Tibial nerve (tissue), 4 donors: ENCODE data around the gene RASSF8. TPM values are rescaled to one million over a fixed set of nuclear protein-coding genes. Genes with fewer than 3 reads are reported as not detected.

ENCODE experiments used
- DNase-seq, 2 donors: peaks; one replicate each; pipeline ENCODE4 v3.0.0-alpha.2; 2019; ENCODE audit warnings: low spot score in 2 of 2
- H3K27ac ChIP-seq, 4 donors: fragments of 200-600 bp; sonication (generic) in 3 of 4; one replicate each; pipeline ENCODE4 v1.5.1; 2017 to 2019; ENCODE audit warnings: mild to moderate bottlenecking in 1 of 4
- H3K27me3 ChIP-seq, 2 donors: fragments of 200-600 bp; sonication (generic) in 1 of 2; one replicate each; pipeline versions ENCODE4 v1.5.1 to v1.6.0; 2017 to 2019
- H3K36me3 ChIP-seq, 3 donors: fragments of 200-600 bp; sonication (generic); one replicate each; pipeline ENCODE4 v1.5.1; 2018 to 2019
- H3K4me1 ChIP-seq, 4 donors: fragments of 200-600 bp; sonication (generic) in 3 of 4; one replicate each; pipeline ENCODE4 v1.5.1; 2017 to 2019
- H3K4me3 ChIP-seq, 4 donors: fragments of 200-600 bp; sonication (generic) in 3 of 4; one replicate each; pipeline ENCODE4 v1.5.1; 2017 to 2019; ENCODE audit warnings: mild to moderate bottlenecking in 1 of 4, moderate library complexity in 1 of 4
- H3K9me3 ChIP-seq, 4 donors: fragments of 200-600 bp; sonication (generic) in 3 of 4; one replicate each; pipeline ENCODE4 v1.5.1; 2017 to 2019
- CTCF ChIP-seq, 5 experiments: fragments of 200-600 bp in 3 of 5; fragments of 450-650 bp in 2 of 5; sonication (generic) in 3 of 5; IDR thresholded peaks; one replicate each; pipeline ENCODE4 v1.5.1; 2016 to 2019; ENCODE audit warnings: antibody characterized with exemption in 5 of 5, mild to moderate bottlenecking in 3 of 5, moderate library complexity in 2 of 5
- EP300 ChIP-seq, 2 donors: sonication (generic); formaldehyde crosslinking; IDR thresholded peaks; one replicate each; pipeline ENCODE4 v1.6.1; 2017; ENCODE audit warnings: antibody characterized with exemption in 2 of 2, mild to moderate bottlenecking in 1 of 2
- POLR2A ChIP-seq, 2 donors: fragments of 450-650 bp; IDR thresholded peaks; one replicate each; pipeline ENCODE4 v1.6.1; 2017; ENCODE audit warnings: antibody characterized with exemption in 2 of 2, mild to moderate bottlenecking in 2 of 2, moderate library complexity in 2 of 2
- WGBS, 2 donors: methylation state at CpG; one replicate each; pipeline ENCODE4 v1.1.5; 2018; 5-methylcytosine and 5-hydroxymethylcytosine counted together
- total RNA-seq, 4 donors: library from RNA; depleted of rRNA; stranded (reverse); fragments of >200 nt; gene quantifications; one replicate each; pipeline ENCODE4 v1.1.0, GENCODE V29; 2016

The RASSF8 gene
- total RNA-seq, 4 donors from 2014 or later, result 42.9 to 87.2 (median 76.1) TPM

- Histone ChIP-seq H3K36me3 (no peaks in the 10 kb centered on the region), H3K9me3 (no peaks in the 10 kb centered on the region), H3K27ac (no peak overlapping the region), H3K4me1 (peaks cover 0 to 11% (median 2%) of the 10 kb centered on the region in 4 donors), H3K27me3 (no peaks in the 10 kb centered on the region), H3K4me3 (no peak overlapping the region)
- TF ChIP-seq POLR2A (IDR thresholded peaks at IDR 0.05), result no peak
- no peak for TF ChIP-seq CTCF (IDR thresholded peaks at IDR 0.05)
- TF ChIP-seq EP300 (IDR thresholded peaks at IDR 0.05), result no peak
- 26% methylated on average over 1 of the region's 1 CpG for WGBS, 2 donors
- DNase-seq, result no peak
Observed at GRCh38 chr12:25929142-25929541, 29.3 kb upstream of the RASSF8 start.

- 89 to 90% methylated on average over 4 of the region's 4 CpGs for WGBS, 2 donors
- H3K4me3 ChIP-seq, result no peak overlapping the region
- TF ChIP-seq CTCF (IDR thresholded peaks at IDR 0.05), result no peak
- TF ChIP-seq POLR2A (IDR thresholded peaks at IDR 0.05), result no peak
- no peaks in the 10 kb centered on the region for H3K27me3 ChIP-seq
- DNase-seq, result no peak
- no peaks in the 10 kb centered on the region for H3K36me3 ChIP-seq
- H3K27ac ChIP-seq, result no peak overlapping the region
- no peaks in the 10 kb centered on the region for H3K9me3 ChIP-seq
- H3K4me1 ChIP-seq, result peaks cover 0 to 37% (median 6%) of the 10 kb centered on the region in 4 donors
Observed at GRCh38 chr12:25932971-25933370, 25.5 kb upstream of the RASSF8 start.

GRCh38 chr12:25934456-25934855, 24.0 kb upstream of the RASSF8 start:
- Histone ChIP-seq H3K27me3 (no peaks in the 10 kb centered on the region), H3K4me1 (peaks cover 0 to 40% (median 5%) of the 10 kb centered on the region in 4 donors), H3K36me3 (no peaks in the 10 kb centered on the region), H3K4me3 (no peak overlapping the region), H3K27ac (no peak overlapping the region), H3K9me3 (no peaks in the 10 kb centered on the region)
- 47 to 54% methylated on average over 4 of the region's 4 CpGs for WGBS, 2 donors
- TF ChIP-seq EP300 (IDR thresholded peaks at IDR 0.05) (no peak), POLR2A (IDR thresholded peaks at IDR 0.05) (no peak), CTCF (IDR thresholded peaks at IDR 0.05) (no peak)
- no peak for DNase-seq

GRCh38 chr12:25935355-25936144, 22.9 kb upstream of the RASSF8 start:
- TF ChIP-seq CTCF (IDR thresholded peaks at IDR 0.05) (no peak), POLR2A (IDR thresholded peaks at IDR 0.05) (no peak), EP300 (IDR thresholded peaks at IDR 0.05) (no peak)
- Histone ChIP-seq H3K9me3 (no peaks in the 10 kb centered on the region), H3K27ac (peak overlapping the region in 2 of 4 donors; percentile 42 to 52), H3K4me1 (peaks cover 0 to 40% (median 5%) of the 10 kb centered on the region in 4 donors), H3K36me3 (no peaks in the 10 kb centered on the region), H3K4me3 (no peak overlapping the region), H3K27me3 (no peaks in the 10 kb centered on the region)
- 67 to 69% methylated on average over 9 of the region's 9 CpGs for WGBS, 2 donors
- DNase-seq, result no peak

- Histone ChIP-seq H3K4me3 (no peak overlapping the region), H3K9me3 (no peaks in the 10 kb centered on the region), H3K27me3 (no peaks in the 10 kb centered on the region), H3K27ac (peak overlapping the region in 2 of 4 donors; percentile 42 to 57), H3K4me1 (peaks cover 0 to 40% (median 5%) of the 10 kb centered on the region in 4 donors), H3K36me3 (no peaks in the 10 kb centered on the region)
- TF ChIP-seq EP300 (IDR thresholded peaks at IDR 0.05) (no peak), CTCF (IDR thresholded peaks at IDR 0.05) (no peak), POLR2A (IDR thresholded peaks at IDR 0.05) (no peak)
- DNase-seq, result no peak
Observed at GRCh38 chr12:25937096-25937495, 21.4 kb upstream of the RASSF8 start.
